Measurements from ENCODE around the gene KCNH8. TPM values are rescaled to one million over a fixed set of nuclear protein-coding genes. Genes with fewer than 3 reads are reported as not detected.

KCNH8 gene
- polyA plus RNA-seq, 1 donor from 2014 or later: 28.9 TPM

- TF ChIP-seq RAD21 (conservative IDR thresholded peaks at IDR 0.05) (no peak), SMC3 (conservative IDR thresholded peaks at IDR 0.05; ENCODE audit: poor library complexity) (no peak), POLR2AphosphoS5 (IDR thresholded peaks at IDR 0.05) (no peak), EP300 (conservative IDR thresholded peaks at IDR 0.05; ENCODE audit: poor library complexity, severe bottlenecking) (no peak), CTCF (IDR thresholded peaks at IDR 0.05; ENCODE audit: poor library complexity, severe bottlenecking) (no peak), REST (IDR thresholded peaks at IDR 0.05; ENCODE audit: borderline replicate concordance) (no peak), EZH2 (IDR thresholded peaks at IDR 0.05; ENCODE audit: borderline replicate concordance, insufficient read depth, low read length, poor library complexity, severe bottlenecking) (no peak), MXI1 (conservative IDR thresholded peaks at IDR 0.05; ENCODE audit: poor library complexity, severe bottlenecking) (no peak)
- Histone ChIP-seq H3K9ac (ENCODE audit: low read length) (no peak overlapping the region), H3K9me2 (ENCODE audit: insufficient read depth, low read length) (no peaks in the 10 kb centered on the region), H3K4me3 (ENCODE audit: low read length) (no peak overlapping the region), H4K20me1 (ENCODE audit: insufficient read depth) (no peaks in the 10 kb centered on the region), H3K4me2 (ENCODE audit: low read length) (no peak overlapping the region), H3K79me2 (replicated peaks; ENCODE audit: insufficient read depth, low read length) (no peaks in the 10 kb centered on the region), H3K9me3 (ENCODE audit: low read length) (no peaks in the 10 kb centered on the region), H3K27ac (ENCODE audit: low read length) (no peak overlapping the region), H3K27me3 (ENCODE audit: insufficient read depth, low read depth, low read length) (no peaks in the 10 kb centered on the region), H2AFZ (ENCODE audit: low read depth, low read length) (no peak overlapping the region), H3F3A (ENCODE audit: insufficient read depth, low read length, poor library complexity, severe bottlenecking) (no peaks in the 10 kb centered on the region), H3K36me3 (ENCODE audit: insufficient read depth, low read length) (no peaks in the 10 kb centered on the region)
Observed at GRCh38 chr3:19392150-19392549, 243.8 kb downstream of the KCNH8 start.

GRCh38 chr3:19394946-19395345 is 246.6 kb downstream of the KCNH8 start:
- TF ChIP-seq MXI1 (conservative IDR thresholded peaks at IDR 0.05; ENCODE audit: poor library complexity, severe bottlenecking): no peak
- no peak for TF ChIP-seq REST (IDR thresholded peaks at IDR 0.05; ENCODE audit: borderline replicate concordance)
- TF ChIP-seq POLR2AphosphoS5 (IDR thresholded peaks at IDR 0.05): no peak
- TF ChIP-seq RAD21 (conservative IDR thresholded peaks at IDR 0.05): no peak
- TF ChIP-seq EZH2 (IDR thresholded peaks at IDR 0.05; ENCODE audit: borderline replicate concordance, insufficient read depth, low read length, poor library complexity, severe bottlenecking): no peak
- TF ChIP-seq TAF1 (IDR thresholded peaks at IDR 0.05; ENCODE audit: low read depth): no peak
- TF ChIP-seq EP300 (conservative IDR thresholded peaks at IDR 0.05; ENCODE audit: poor library complexity, severe bottlenecking): no peak
- no peak for TF ChIP-seq CTCF (IDR thresholded peaks at IDR 0.05; ENCODE audit: poor library complexity, severe bottlenecking)
- TF ChIP-seq SMC3 (conservative IDR thresholded peaks at IDR 0.05; ENCODE audit: poor library complexity): no peak
- Histone ChIP-seq H3K4me2 (ENCODE audit: low read length) (no peak overlapping the region), H3K9me3 (ENCODE audit: low read length) (no peaks in the 10 kb centered on the region), H3K27ac (ENCODE audit: low read length) (no peak overlapping the region), H3K9me2 (ENCODE audit: insufficient read depth, low read length) (no peaks in the 10 kb centered on the region), H3K36me3 (ENCODE audit: insufficient read depth, low read length) (no peaks in the 10 kb centered on the region), H3K9ac (ENCODE audit: low read length) (no peak overlapping the region), H3K79me2 (replicated peaks; ENCODE audit: insufficient read depth, low read length) (no peaks in the 10 kb centered on the region), H3K27me3 (ENCODE audit: insufficient read depth, low read depth, low read length) (no peaks in the 10 kb centered on the region), H2AFZ (ENCODE audit: low read depth, low read length) (no peak overlapping the region), H3K4me3 (ENCODE audit: low read length) (no peak overlapping the region), H3F3A (ENCODE audit: insufficient read depth, low read length, poor library complexity, severe bottlenecking) (no peaks in the 10 kb centered on the region), H4K20me1 (ENCODE audit: insufficient read depth) (no peaks in the 10 kb centered on the region)
